ENCODE data around the gene OR51V1. TPM values are rescaled to one million over a fixed set of nuclear protein-coding genes. Genes with fewer than 3 reads are reported as not detected.
"Not testable (repeated sequence)": the region's sequence is repeated elsewhere in the genome, so short reads cannot be mapped to it uniquely, and the experiment has no call there.

OR51V1 gene
- total RNA-seq, 1 donor from 2014 or later, result not detected

- H3K9me3 Mint-ChIP-seq; H3F3A ChIP-seq (ENCODE audit: low read depth); H3K27ac ChIP-seq; H2AFZ ChIP-seq (replicated peaks); DNase-seq (ENCODE audit: low spot score); H3K4me1 ChIP-seq; H3K27me3 ChIP-seq; H3K4me2 ChIP-seq; H3K36me3 Mint-ChIP-seq; H3K9ac ChIP-seq; H3K4me3 Mint-ChIP-seq; H3K27me3 Mint-ChIP-seq (ENCODE audit: insufficient read depth, low read depth); H3K4me1 Mint-ChIP-seq; H3K4me3 ChIP-seq; H3K27ac Mint-ChIP-seq; H4K20me1 ChIP-seq (ENCODE audit: low read depth); H3K36me3 ChIP-seq; H3K9me3 ChIP-seq (ENCODE audit: low read depth); H3K79me2 ChIP-seq (ENCODE audit: low read depth): not testable (repeated sequence)
Observed at GRCh38 chr11:5160217-5160616, 40.3 kb downstream of the OR51V1 start.

- Histone ChIP-seq H3K27me3 (no peaks in the 10 kb centered on the region), H2AFZ (replicated peaks) (no peak overlapping the region), H3K4me2 (no peak overlapping the region), H4K20me1 (ENCODE audit: low read depth) (no peaks in the 10 kb centered on the region), H3K4me3 (no peak overlapping the region), H3K79me2 (ENCODE audit: low read depth) (no peaks in the 10 kb centered on the region), H3K9me3 (ENCODE audit: low read depth) (no peaks in the 10 kb centered on the region), H3K9ac (no peak overlapping the region), H3K4me1 (no peaks in the 10 kb centered on the region), H3K36me3 (no peaks in the 10 kb centered on the region), H3F3A (ENCODE audit: low read depth) (no peaks in the 10 kb centered on the region), H3K27ac (no peak overlapping the region)
- H3K4me3 Mint-ChIP-seq, result no peak overlapping the region
- no peaks in the 10 kb centered on the region for H3K27me3 Mint-ChIP-seq (ENCODE audit: insufficient read depth, low read depth)
- H3K36me3 Mint-ChIP-seq, result no peaks in the 10 kb centered on the region
- DNase-seq (ENCODE audit: low spot score), result no peak
- H3K27ac Mint-ChIP-seq, result no peak overlapping the region
- no peaks in the 10 kb centered on the region for H3K4me1 Mint-ChIP-seq
- TF ChIP-seq EZH2phosphoT487 (IDR thresholded peaks at IDR 0.05) (no peak), EZH2 (IDR thresholded peaks at IDR 0.05) (no peak)
- TF ChIP-seq, protein P1, sequence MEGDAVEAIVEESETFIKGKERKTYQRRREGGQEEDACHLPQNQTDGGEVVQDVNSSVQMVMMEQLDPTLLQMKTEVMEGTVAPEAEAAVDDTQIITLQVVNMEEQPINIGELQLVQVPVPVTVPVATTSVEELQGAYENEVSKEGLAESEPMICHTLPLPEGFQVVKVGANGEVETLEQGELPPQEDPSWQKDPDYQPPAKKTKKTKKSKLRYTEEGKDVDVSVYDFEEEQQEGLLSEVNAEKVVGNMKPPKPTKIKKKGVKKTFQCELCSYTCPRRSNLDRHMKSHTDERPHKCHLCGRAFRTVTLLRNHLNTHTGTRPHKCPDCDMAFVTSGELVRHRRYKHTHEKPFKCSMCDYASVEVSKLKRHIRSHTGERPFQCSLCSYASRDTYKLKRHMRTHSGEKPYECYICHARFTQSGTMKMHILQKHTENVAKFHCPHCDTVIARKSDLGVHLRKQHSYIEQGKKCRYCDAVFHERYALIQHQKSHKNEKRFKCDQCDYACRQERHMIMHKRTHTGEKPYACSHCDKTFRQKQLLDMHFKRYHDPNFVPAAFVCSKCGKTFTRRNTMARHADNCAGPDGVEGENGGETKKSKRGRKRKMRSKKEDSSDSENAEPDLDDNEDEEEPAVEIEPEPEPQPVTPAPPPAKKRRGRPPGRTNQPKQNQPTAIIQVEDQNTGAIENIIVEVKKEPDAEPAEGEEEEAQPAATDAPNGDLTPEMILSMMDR (IDR thresholded peaks at IDR 0.05), result no peak
- H3K9me3 Mint-ChIP-seq, result no peaks in the 10 kb centered on the region
Observed at GRCh38 chr11:5159806-5160205, 40.7 kb downstream of the OR51V1 start.

- no peaks in the 10 kb centered on the region for H3K36me3 ChIP-seq
- H3K27me3 ChIP-seq, result no peaks in the 10 kb centered on the region
- no peak within 1 kb of the TSS for H3K27ac ChIP-seq
- TF ChIP-seq, protein P1 (IDR thresholded peaks at IDR 0.05), result no peak
- TF ChIP-seq EZH2phosphoT487 (IDR thresholded peaks at IDR 0.05) (no peak), EZH2 (IDR thresholded peaks at IDR 0.05) (no peak)
- H3K9me3 ChIP-seq (ENCODE audit: low read depth), result no peaks in the 10 kb centered on the region
- H3K4me2 ChIP-seq, result no peak within 1 kb of the TSS
- Mint-ChIP-seq H3K27me3 (ENCODE audit: insufficient read depth, low read depth) (no peaks in the 10 kb centered on the region), H3K27ac (no peak within 1 kb of the TSS), H3K4me3 (no peak within 1 kb of the TSS), H3K36me3 (no peaks in the 10 kb centered on the region), H3K9me3 (no peaks in the 10 kb centered on the region), H3K4me1 (no peaks in the 10 kb centered on the region)
- no peaks in the 10 kb centered on the region for H3K79me2 ChIP-seq (ENCODE audit: low read depth)
- H2AFZ ChIP-seq (replicated peaks), result no peak within 1 kb of the TSS
- no peak within 1 kb of the TSS for H3K9ac ChIP-seq
- H3K4me1 ChIP-seq, result no peaks in the 10 kb centered on the region
- no peaks in the 10 kb centered on the region for H3F3A ChIP-seq (ENCODE audit: low read depth)
- H4K20me1 ChIP-seq (ENCODE audit: low read depth), result no peaks in the 10 kb centered on the region
- no peak for DNase-seq (ENCODE audit: low spot score)
- no peak within 1 kb of the TSS for H3K4me3 ChIP-seq
Observed at GRCh38 chr11:5154657-5155056, 45.8 kb downstream of the OR51V1 start, which contains the start of gene OR52A1. TSS of gene OR52A1 (minus strand) at chr11:5154757. CDS start at chr11:5152369, 2,388 bp downstream.

DNA sequence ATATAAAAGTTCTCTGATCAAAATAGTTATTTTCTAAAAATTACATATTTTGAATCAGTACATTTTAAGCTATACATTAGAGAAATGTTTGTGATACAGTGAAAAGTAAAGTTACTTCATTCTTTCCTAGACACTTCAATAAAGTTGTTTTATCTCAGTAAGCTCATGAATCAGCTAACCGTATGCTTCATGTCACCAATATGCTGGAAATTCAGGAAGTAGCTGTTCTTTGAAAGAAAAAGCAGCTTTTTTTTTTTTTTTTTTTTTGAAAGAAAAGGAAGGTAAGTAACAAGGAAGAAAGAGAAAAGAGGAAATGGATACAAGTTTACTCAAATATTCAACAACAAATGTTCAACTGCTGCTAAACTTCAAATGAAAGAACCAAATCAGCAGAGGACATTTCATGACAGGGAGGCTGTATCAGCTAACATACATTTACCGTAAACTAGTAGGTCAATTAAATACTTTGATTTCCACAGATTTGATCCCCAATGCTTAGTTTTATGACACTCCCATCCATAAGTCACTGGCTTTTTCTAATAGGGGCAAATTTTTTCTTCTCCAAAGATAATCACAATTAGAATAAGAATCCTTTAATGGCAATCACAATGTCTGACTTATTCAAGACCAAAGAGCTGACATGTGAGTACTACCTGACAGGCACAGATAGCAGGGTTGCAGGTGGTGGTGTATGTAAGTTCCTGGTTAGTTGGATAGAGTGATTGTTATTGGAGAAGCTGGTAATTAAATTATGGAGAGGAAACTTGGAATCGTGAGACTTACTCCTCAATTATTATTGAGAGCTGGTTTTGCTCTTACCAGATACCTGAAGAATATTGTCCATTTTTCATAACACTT is 46.7 kb downstream of the OR51V1 start:
- H3K4me3 ChIP-seq, result no peak overlapping the region
- Mint-ChIP-seq H3K27ac (no peak overlapping the region), H3K9me3 (no peaks in the 10 kb centered on the region), H3K36me3 (no peaks in the 10 kb centered on the region), H3K27me3 (ENCODE audit: insufficient read depth, low read depth) (no peaks in the 10 kb centered on the region), H3K4me1 (no peaks in the 10 kb centered on the region), H3K4me3 (no peak overlapping the region)
- no peak overlapping the region for H3K9ac ChIP-seq
- no peaks in the 10 kb centered on the region for H3K79me2 ChIP-seq (ENCODE audit: low read depth)
- no peaks in the 10 kb centered on the region for H3K9me3 ChIP-seq (ENCODE audit: low read depth)
- H2AFZ ChIP-seq (replicated peaks), result no peak overlapping the region
- no peaks in the 10 kb centered on the region for H3K36me3 ChIP-seq
- TF ChIP-seq EZH2phosphoT487 (IDR thresholded peaks at IDR 0.05) (no peak), EZH2 (IDR thresholded peaks at IDR 0.05) (no peak)
- TF ChIP-seq, protein P1 (IDR thresholded peaks at IDR 0.05), result no peak
- H3K27me3 ChIP-seq, result no peaks in the 10 kb centered on the region
- no peak for DNase-seq (ENCODE audit: low spot score)
- H4K20me1 ChIP-seq (ENCODE audit: low read depth), result no peaks in the 10 kb centered on the region
- no peaks in the 10 kb centered on the region for H3F3A ChIP-seq (ENCODE audit: low read depth)
- H3K27ac ChIP-seq, result no peak overlapping the region
- H3K4me2 ChIP-seq, result no peak overlapping the region
- no peaks in the 10 kb centered on the region for H3K4me1 ChIP-seq
